ENCODE results near the gene SCN5A. TPM values are rescaled to one million over a fixed set of nuclear protein-coding genes. Genes with fewer than 3 reads are reported as not detected.

SCN5A gene
- total and polyA plus RNA-seq, 3 donors from 2014 or later, result 0.63 to 0.99 (median 0.73) TPM

GRCh38 chr3:38582316-38582715 is 67.2 kb downstream of the SCN5A start:
- Histone ChIP-seq H3K27me3 (no peaks in the 10 kb centered on the region), H3K4me3 (no peak overlapping the region), H3K9me3 (no peaks in the 10 kb centered on the region), H3K27ac (no peak overlapping the region), H3K4me1 (no peaks in the 10 kb centered on the region), H3K36me3 (ENCODE audit: low read depth, missing control alignments) (no peaks in the 10 kb centered on the region)
- DNase-seq, result no peak
- intact Hi-C loops (cut with DNase I; ENCODE audit: low total_unique reads), result no loop called here
- 85 to 93% methylated on average over 6 of the region's 6 CpGs for WGBS, 2 donors
- TF ChIP-seq POLR2A (IDR thresholded peaks at IDR 0.05), result no peak

- Histone ChIP-seq H3K27me3 (no peaks in the 10 kb centered on the region), H3K36me3 (ENCODE audit: low read depth, missing control alignments) (no peaks in the 10 kb centered on the region), H3K9me3 (no peaks in the 10 kb centered on the region), H3K4me1 (no peaks in the 10 kb centered on the region), H3K27ac (no peak overlapping the region), H3K4me3 (no peak overlapping the region)
- intact Hi-C loops (cut with DNase I; ENCODE audit: low total_unique reads), result no loop called here
- DNase-seq, result no peak
- TF ChIP-seq CTCF (IDR thresholded peaks at IDR 0.05) (no peak), POLR2A (IDR thresholded peaks at IDR 0.05) (no peak)
- WGBS, 2 donors, result 72% methylated on average over 2 of the region's 2 CpGs; no CpG with 5 or more reads in 1 of the 2 donors
Measured at GRCh38 chr3:38581774-38582173, 67.7 kb downstream of the SCN5A start.

GRCh38 chr3:38580450-38581382 is 68.8 kb downstream of the SCN5A start:
- H3K27me3 ChIP-seq, result no peaks in the 10 kb centered on the region
- no peaks in the 10 kb centered on the region for H3K9me3 ChIP-seq
- 67 to 74% methylated on average over 10 to 18 of the region's 21 CpGs for WGBS, 2 donors
- intact Hi-C loops (cut with DNase I; ENCODE audit: low total_unique reads), result no loop called here
- TF ChIP-seq POLR2A (IDR thresholded peaks at IDR 0.05) (no peak), CTCF (IDR thresholded peaks at IDR 0.05) (no peak)
- no peak for DNase-seq
- no peak overlapping the region for H3K4me3 ChIP-seq
- H3K36me3 ChIP-seq (ENCODE audit: low read depth, missing control alignments), result no peaks in the 10 kb centered on the region
- no peak overlapping the region for H3K27ac ChIP-seq
- H3K4me1 ChIP-seq, result no peaks in the 10 kb centered on the region

- WGBS, 2 donors, result 85 to 86% methylated on average over 12 to 14 of the region's 14 CpGs
- no peak overlapping the region for H3K27ac ChIP-seq
- H3K4me1 ChIP-seq, result no peaks in the 10 kb centered on the region
- TF ChIP-seq POLR2A (IDR thresholded peaks at IDR 0.05) (no peak), CTCF (IDR thresholded peaks at IDR 0.05) (no peak)
- H3K36me3 ChIP-seq (ENCODE audit: low read depth, missing control alignments), result no peaks in the 10 kb centered on the region
- no peak for DNase-seq
- H3K4me3 ChIP-seq, result no peak overlapping the region
- intact Hi-C loops (cut with DNase I; ENCODE audit: low total_unique reads), result no loop called here
- H3K9me3 ChIP-seq, result no peaks in the 10 kb centered on the region
- no peaks in the 10 kb centered on the region for H3K27me3 ChIP-seq
Measured at GRCh38 chr3:38579551-38580449, 69.7 kb downstream of the SCN5A start.

- no peaks in the 10 kb centered on the region for H3K4me1 ChIP-seq
- no peak overlapping the region for H3K27ac ChIP-seq
- H3K9me3 ChIP-seq, result no peaks in the 10 kb centered on the region
- no peak overlapping the region for H3K4me3 ChIP-seq
- intact Hi-C loops (cut with DNase I; ENCODE audit: low total_unique reads), result no loop called here
- no peak for DNase-seq
- TF ChIP-seq POLR2A (IDR thresholded peaks at IDR 0.05) (no peak), CTCF (IDR thresholded peaks at IDR 0.05) (no peak)
- no peaks in the 10 kb centered on the region for H3K36me3 ChIP-seq (ENCODE audit: low read depth, missing control alignments)
- H3K27me3 ChIP-seq, result no peaks in the 10 kb centered on the region
- 70 to 76% methylated on average over 4 to 12 of the region's 12 CpGs for WGBS, 2 donors
Measured at GRCh38 chr3:38579141-38579540, 70.3 kb downstream of the SCN5A start.
